Tibial nerve (tissue), 3 donors: ENCODE data around the gene LMF2.

Experiments
- POLR2A ChIP-seq, 2 donors: fragments of 450-650 bp; IDR thresholded peaks; one replicate each; pipeline ENCODE4 v1.6.1; 2017; ENCODE audit warnings: antibody characterized with exemption in 2 of 2, mild to moderate bottlenecking in 2 of 2, moderate library complexity in 2 of 2
- TF ChIP-seq, protein P1 (sequence below), 5 experiments: fragments of 200-600 bp in 3 of 5; fragments of 450-650 bp in 2 of 5; sonication (generic) in 3 of 5; IDR thresholded peaks; one replicate each; pipeline ENCODE4 v1.5.1; 2016 to 2019; ENCODE audit warnings: antibody characterized with exemption in 5 of 5, mild to moderate bottlenecking in 3 of 5, moderate library complexity in 2 of 5

DNA sequence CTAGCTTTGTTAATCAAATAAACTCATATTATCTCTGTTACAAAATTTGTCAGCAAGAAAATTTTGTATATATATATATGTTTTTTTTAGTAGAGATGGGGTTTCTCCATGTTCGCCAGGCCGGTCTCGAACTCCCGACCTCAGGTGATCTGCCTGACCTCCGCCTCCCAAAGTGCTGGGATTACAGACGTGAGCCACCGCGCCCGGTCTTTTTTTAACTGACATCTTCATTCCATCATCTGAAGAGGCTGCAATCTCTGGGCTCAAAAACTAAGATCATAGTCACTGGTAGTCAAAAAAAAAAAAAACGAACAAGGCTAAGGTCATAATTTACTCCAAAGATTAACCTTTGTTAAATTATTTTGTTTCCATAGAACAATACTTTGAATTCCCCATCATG lies 32.9 kb upstream of the LMF2 start:
- TF ChIP-seq, protein P1, sequence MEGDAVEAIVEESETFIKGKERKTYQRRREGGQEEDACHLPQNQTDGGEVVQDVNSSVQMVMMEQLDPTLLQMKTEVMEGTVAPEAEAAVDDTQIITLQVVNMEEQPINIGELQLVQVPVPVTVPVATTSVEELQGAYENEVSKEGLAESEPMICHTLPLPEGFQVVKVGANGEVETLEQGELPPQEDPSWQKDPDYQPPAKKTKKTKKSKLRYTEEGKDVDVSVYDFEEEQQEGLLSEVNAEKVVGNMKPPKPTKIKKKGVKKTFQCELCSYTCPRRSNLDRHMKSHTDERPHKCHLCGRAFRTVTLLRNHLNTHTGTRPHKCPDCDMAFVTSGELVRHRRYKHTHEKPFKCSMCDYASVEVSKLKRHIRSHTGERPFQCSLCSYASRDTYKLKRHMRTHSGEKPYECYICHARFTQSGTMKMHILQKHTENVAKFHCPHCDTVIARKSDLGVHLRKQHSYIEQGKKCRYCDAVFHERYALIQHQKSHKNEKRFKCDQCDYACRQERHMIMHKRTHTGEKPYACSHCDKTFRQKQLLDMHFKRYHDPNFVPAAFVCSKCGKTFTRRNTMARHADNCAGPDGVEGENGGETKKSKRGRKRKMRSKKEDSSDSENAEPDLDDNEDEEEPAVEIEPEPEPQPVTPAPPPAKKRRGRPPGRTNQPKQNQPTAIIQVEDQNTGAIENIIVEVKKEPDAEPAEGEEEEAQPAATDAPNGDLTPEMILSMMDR (IDR thresholded peaks at IDR 0.05) = no peak
- no peak for TF ChIP-seq POLR2A (IDR thresholded peaks at IDR 0.05)
